Spleen (tissue), 7 donors: ENCODE measurements around the gene KEL.

Experiments used
- CTCF ChIP-seq, 11 experiments: fragments of 200-600 bp in 7 of 11; fragments of 450-650 bp in 4 of 11; sonication (generic) in 4 of 11; IDR thresholded peaks in 8 of 11; conservative IDR thresholded peaks in 3 of 11; 1 replicate in 7 of 11; 2 replicates in 4 of 11; pipeline versions ENCODE4 v1.4.0 to v1.8.0; 2016 to 2021; ENCODE audit warnings: antibody characterized with exemption in 11 of 11, inconsistent platforms in 4 of 11, mild to moderate bottlenecking in 1 of 11
- POLR2A ChIP-seq, 3 donors: fragments of 450-650 bp; IDR thresholded peaks; one replicate each; pipeline ENCODE4 v1.5.1; 2017; ENCODE audit warnings: antibody characterized with exemption in 3 of 3, mild to moderate bottlenecking in 1 of 3
- donor health status: DM: no; HTN: no; CAD: no; lungs with moderate emphysema.
- donor health status: DM: no; HTN: no; CAD: no.
- donor health status: DM: no; HTN: no; CAD: no.

- TF ChIP-seq CTCF (IDR thresholded peaks at IDR 0.05 in 8 of 11, conservative IDR thresholded peaks at IDR 0.05 in 3 of 11) (no peak), POLR2A (IDR thresholded peaks at IDR 0.05) (no peak)
These were observed 1.8 kb upstream of the KEL start for GRCh38 chr7:142963993-142964392.
